ENCODE measurements around the gene MAP2K3. TPM values are rescaled to one million over a fixed set of nuclear protein-coding genes. Genes with fewer than 3 reads are reported as not detected.

The MAP2K3 gene
- total RNA-seq, result 10.5 and 25.1 TPM in 2 replicates

DNA sequence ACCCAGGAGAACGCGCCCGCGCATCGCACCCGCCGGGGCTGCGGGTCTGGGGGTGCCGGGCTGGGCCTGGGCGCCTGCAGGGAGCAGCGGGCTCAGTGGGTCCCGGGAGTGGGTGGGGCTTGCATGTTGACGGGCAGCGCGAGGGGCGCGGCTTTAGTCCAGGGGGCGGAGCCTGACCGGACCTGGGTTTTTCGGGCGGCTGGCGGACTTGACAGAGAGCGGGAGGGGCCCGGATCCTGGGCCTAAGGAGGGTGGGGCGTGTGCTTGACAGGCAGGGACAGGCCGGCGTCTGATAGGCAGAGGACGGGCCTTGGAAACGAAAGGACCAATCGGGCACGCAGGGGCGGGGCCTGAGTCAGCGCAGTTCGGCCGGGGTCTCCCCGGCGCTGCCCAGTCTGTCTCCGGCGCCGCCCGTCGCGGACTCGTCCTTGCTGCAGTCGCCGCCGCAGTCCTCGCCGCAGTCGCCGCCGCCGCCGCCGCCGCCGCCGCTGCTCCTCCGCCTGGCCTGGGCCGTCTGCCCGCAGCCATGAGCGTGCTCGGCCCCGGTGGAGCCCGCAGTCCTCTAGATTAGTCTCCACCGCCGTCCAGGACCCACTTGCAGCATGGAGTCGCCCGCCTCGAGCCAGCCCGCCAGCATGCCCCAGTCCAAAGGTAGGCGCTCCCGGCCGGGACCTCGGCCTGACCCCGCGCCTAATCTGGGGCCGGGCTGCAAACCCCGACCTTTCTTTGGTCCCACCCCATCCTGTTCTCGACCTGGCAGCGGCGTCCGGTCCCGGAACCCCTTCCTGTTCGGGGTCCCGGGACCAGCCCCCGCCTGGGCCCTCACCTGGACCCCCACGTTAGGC is at the start of gene MAP2K3:
Gene MAP2K3 (plus strand): TSS at position 393 of the 845 bp plus-strand sequence. CDS start 210 bp downstream, at position 603.

GRCh38 chr17:21252796-21253645 is 31.5 kb upstream of the MAP2K3 start, which contains the start of gene NATD1:
TSS of gene NATD1 (minus strand) at chr17:21253410. CDS start at chr17:21253264, 146 bp downstream.

Other genes with a start within 250 kb of the MAP2K3 start
- 204 and 321 TPM in 2 replicates for gene USP22, start 241.7 kb upstream of the MAP2K3 start, total RNA-seq
- 18.6 and 19.3 TPM in 2 replicates for gene DHRS7B, start 157.7 kb upstream of the MAP2K3 start, total RNA-seq
- 16.2 and 18.6 TPM in 2 replicates for gene TMEM11, start 70.5 kb upstream of the MAP2K3 start, total RNA-seq
- gene NATD1, start 31.3 kb upstream of the MAP2K3 start, total RNA-seq, result 1.6 and 3.8 TPM in 2 replicates
- 0.06 and 0.32 TPM in 2 replicates for gene KCNJ12, start 91.6 kb downstream of the MAP2K3 start, total RNA-seq